GM18858 (cell line): ENCODE measurements around the gene DMWD.

ENCODE experiments used
- ATAC-seq: cut with Tn5 transposase; IDR thresholded peaks from one replicate; pipeline ENCODE4 v1.9.1; 2021; ENCODE audit not compliant: unreplicated experiment

Gene DMWD

DNA sequence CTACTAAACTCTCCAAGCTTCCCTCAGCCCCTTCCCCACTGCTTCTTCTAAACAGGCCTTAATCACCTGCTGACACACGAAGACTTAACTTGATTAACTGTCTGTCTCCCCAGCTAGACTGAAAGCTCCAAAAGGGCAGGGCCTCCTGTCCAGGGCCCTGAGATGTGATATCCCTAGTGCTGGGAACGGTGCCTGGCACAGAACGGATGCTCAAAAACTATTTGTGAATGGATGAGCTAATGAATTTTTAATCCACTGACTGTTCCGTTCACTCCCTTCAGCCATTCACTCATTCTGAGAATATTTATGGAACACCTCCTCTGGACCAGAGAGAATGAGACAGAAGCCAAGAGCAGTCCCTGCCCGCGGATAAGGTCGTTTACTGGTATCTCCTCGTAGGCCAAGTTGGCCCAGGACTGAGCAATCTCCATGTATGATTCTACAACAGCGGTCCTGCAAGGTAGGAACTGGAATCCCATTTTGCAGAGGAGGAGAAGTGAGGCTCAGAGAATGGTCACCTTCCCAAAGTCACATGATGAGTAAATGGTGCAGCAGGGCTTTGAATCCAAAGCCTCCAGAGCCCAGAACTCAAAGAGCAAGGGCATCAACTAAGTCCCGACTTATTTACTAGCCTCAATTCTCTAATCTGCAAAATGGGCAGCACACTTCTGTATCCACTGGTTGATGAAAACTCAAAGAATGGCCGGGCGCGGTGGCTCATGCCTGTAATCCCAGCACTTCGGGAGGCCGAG is 3.4 kb downstream of the DMWD start:
- no peak for ATAC-seq

DNA sequence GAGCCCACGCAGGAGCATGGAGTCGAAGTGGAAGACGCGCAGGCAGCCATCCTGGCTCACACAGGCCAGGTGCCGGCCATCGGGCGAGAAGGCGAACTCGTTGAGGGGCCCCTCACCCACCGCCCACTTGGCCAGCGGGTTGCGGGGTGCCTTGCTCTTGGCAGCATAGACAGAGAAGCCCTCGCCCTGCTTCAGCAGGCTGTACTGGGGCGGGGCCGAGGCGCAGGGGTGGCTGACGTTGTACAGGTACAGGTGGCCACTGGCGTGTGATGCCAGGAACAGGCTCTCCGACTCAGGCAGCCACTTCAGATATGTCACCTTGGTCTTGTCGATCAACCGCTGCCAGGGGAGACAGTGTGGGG is 6.1 kb downstream of the DMWD start:
- ATAC-seq, result no peak

DNA sequence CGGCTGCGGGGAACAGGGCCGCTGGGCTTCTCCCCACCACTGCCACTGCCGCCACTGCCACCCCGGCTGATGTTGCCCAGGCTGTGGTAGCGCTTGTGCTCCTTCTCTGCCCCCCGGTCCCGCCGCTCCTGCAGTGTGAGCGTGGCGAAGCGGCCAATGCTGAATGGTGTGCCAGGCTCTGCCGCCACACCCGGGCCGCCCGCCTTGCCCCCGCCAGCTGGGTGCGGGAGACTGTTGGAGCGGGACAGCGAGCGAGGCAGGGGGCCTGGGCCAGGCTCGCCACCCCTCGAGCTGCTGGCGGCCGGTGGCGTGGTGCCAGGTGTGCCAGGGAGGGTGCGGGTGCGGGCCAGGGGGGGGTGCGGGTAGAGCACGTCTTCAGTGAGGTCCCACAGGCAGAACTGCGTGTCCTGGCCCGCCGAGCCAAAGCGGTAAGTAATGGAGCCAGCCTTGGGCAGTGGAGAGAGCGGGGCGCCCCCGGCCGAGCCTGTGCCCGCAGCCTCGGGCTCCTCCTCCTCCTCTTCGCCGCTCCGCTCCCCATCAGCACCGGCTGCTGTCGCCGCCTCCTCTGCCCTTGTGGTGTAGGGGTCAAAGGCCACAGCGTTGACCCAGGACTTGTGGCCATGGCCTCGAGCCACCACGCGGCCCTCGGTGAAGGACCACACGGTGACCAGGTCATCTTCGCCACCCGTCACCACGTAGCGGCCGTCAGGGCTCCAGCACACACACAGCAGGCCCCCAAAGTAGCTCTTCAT is 6.7 kb downstream of the DMWD start:
- no peak for ATAC-seq

DNA sequence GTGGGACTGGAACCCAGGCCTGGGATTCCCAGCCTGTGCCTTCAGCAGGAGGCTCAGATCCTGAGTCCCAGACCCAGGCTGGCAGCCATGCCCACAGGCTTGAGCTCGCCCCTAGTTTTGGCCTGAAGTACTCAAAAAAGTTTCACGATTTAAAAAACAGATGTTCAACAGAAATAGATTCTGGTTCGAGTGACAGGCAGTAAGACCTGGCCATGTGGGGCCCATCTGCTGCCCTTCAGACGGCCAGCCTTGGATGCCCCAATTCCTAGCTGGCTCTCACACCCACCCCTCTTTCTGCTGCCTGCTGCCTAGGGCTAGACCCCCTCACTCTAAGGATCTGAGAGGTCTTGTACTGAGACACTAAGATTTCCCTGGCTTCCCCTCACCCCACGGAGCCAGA is 7.5 kb downstream of the DMWD start:
- no peak for ATAC-seq

DNA sequence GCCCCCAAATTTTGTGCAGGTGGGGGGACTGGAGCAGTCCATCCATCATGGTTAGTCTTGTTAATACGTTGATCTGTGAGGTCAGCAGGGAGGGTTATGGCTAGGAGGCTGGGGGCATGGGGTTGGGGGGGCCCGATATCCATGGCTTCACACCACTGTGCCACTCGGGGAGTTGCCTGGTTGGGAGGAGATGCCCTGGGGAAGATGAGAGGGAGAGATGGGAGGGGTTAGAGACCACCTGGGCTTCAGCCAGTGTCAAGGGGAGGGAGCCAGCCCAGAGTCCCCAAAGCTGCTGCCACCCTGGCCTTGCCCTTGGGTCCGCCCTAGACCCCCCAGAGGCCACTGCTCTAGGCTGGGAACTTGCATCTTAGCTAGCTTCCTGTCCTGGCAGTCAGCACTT is 8.5 kb downstream of the DMWD start:
- no peak for ATAC-seq

DNA sequence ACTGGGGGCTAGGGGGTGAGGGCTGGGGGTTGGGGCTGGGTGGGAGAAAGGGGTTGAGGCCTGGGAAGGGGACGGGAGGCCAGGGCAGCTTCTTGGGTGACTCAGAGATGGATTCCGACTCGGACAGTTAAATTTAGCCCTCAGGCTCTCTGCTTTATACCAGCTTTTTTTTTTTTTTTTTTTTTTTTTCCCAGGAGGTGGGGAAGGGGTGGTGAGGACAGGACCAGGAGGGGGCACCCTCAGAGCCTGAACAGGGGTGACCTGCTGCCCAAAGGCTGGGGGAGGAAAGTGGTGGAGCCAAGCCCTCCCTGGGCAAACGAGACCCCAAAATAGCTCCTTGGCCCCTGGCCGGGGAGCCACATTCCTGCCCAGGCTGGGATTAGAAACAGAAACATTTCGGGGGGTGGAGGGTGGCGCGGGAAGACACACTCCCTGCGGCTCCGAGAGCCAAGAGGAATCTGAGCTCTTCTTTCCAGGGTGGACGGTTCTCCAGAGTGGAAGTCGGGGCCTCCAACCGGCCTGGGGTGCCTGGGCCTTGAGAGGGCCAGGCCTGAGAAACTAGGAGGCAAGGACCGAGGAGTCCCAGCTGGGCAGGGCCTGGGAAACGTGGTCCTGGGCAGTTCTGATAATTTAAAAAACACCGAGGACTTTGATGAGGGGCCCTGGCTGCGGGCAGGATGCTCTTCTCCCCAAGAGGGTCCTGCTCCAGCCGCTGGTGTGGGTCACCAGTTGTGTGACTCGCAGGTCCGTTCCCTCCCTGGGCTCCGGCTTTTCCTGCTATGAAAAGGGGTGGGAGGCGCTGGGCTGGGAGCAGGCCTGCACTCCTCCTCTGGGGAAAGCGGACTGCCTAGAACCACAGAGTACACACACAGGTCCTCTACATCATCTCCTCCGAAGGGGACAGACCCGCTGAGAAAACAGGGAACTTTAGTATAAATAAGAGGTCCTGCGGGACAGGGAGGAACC is 9.5 kb downstream of the DMWD start:
- no peak for ATAC-seq

DNA sequence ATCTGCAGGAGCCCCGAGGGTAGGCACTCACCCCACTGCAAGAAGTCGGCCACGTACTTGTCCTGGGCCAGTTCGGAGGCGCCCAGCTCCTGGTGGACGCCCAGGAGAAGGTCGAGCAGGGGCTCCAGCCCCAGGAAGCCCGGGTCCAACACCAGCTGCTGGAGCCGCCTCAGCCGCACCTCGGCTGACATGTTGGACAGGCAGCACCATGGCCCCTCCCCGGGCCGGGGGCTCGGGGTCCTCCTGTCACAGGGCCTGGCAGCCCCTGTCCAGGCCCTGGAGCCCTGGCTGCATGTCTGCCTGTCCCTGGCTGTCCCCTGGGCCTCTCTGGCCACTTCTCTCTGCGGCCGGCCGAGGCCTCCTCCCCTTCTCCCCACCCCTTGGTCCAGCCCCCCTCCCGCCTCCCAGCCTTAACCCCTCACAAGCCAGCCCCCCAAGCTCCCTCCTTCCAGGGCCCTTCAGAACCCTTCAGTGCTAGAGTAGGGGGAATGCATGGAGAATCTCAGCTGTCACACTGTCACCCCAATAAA is 10.4 kb downstream of the DMWD start, which contains the start of gene DMPK:
DMPK (minus strand) TSS at position 329 of the 530 bp plus-strand sequence; CDS start at position 191, 138 bp downstream.
- ATAC-seq, result no peak

DNA sequence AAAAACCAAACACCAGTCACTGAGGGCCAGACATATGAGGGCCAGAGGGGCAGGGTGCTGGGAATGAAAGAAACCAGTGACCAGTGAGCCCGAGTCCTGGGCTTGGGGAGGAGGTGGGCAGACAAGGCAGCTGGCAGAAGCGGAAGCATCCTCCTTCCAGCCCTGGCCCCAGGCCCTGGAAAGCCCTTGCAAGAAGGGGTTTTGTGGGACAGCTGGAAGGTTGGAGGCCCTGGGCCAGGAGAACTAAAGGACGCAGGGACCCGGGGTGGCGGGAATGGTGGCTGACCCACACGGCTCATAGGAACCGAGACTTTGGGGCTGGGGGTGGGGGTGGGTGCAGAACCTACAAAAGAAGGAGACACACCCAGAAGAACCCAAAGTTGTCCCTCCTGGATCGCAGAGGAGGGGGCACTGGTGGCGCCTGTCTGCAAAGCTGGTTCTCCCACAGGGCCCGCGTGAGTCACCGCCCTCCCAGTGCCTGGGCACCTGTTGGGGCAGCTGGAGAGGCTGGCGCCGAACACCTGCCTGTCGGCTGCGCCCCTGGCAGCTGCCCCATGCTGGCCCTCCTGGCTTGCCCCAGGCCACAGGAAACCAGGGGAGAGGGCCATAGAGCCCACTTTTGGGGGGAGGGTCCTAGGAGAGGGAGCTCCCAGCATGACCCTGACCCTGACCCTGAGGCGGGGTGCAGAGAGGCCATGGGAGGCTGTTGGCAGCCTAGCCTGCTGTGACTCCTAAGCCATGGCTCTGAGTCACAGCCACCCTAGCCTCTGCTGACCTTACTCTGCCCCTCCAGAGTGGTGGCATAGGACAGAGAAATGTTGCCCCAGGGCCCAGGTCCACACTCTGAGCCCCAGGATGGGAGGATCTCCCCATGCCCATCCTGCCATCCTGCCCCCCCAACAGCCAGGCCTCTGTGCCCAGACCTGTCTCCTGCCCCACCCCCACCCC is 11.2 kb downstream of the DMWD start:
- no peak for ATAC-seq

DNA sequence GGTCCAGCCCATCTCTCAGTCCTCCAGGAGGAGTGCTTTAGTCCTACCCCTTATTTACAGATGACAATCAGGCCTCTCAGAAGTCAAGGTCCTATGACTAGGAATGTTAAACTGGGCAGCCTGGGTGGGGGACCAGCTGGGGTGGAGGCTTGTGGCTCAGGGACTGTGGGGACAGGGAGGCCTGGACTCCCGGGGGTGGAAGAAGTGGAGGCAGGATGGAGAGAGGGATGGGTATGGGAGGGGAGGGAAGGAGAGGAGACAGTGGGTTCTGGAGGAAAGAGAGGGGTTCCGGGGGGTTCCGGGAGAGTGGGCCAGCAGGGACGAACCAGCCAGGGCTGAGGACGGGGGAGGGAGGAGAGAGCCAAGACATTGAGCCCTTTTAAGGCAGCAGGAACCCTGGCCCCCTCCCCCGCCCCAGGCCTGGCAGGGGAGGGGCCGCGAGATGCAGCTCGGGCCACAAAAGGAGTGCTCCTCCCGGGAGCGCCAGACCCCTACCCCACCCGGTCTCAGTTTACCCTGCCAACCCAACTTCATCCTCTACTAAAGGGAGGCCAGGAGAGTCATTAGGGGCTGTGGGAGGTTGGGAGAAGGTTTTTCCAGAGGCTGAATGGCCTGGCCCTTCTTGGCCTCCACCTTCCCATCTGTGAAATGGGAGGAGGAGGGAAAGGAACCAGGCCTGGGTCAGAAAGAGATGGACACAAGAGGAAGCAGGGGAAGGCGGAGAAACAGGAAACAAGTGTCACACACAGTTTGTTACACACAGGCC is 12.0 kb downstream of the DMWD start:
- no peak for ATAC-seq

DNA sequence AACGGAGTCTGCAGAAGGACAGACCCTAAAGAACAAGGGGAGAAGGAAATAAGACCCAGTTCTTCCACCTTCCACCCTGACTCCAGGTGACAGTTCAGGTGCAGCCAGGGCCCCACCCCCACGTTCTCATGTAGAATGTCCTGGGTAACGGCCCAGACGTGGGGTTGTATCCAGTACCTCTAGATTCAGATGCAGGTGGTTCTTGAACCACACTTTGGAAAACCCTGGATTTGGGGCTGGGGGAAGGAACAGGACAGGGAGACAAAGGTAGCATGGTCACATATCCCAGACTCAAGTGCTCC is 12.5 kb downstream of the DMWD start:
- no peak for ATAC-seq

DNA sequence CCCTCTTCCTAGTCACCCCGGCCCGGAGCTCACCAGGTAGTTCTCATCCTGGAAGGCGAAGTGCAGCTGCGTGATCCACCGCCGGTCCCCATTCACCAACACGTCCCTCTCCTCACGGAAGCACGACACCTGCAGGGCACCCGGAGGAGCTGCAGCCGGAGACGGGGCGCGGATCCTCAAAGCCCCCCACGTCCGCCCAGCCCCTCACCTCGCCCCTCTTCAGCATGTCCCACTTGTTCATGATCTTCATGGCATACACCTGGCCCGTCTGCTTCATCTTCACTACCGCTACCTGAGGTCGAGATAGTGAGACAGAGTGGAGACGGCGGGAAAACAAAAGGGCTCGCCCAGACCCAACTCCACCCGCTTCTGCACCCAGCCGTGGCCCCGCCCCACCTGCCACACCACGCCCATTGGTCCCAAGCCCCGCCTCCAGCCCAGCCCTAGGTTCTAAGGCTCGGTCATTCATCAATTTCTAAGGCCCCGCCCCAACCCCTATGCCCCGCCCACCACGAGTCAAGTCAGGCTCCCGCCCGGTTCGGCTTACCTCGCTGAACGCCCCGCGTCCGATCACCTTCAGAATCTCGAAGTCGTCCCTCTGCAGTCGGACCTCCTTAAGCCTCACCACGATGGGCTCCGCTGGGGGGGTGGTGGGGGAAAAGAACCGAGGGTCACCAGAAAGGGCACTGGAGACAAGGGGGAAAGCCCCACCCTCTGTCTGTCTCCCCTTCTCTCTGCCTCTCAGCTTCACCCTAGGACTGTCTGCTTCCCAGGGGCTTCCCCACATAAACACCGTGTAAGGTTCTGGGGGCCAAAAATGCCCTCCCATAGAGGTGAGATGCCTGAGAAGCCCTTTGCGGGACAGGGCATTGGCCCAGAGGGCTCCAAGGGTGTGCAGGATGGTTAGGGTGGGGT is 13.2 kb downstream of the DMWD start:
- ATAC-seq, result no peak

DNA sequence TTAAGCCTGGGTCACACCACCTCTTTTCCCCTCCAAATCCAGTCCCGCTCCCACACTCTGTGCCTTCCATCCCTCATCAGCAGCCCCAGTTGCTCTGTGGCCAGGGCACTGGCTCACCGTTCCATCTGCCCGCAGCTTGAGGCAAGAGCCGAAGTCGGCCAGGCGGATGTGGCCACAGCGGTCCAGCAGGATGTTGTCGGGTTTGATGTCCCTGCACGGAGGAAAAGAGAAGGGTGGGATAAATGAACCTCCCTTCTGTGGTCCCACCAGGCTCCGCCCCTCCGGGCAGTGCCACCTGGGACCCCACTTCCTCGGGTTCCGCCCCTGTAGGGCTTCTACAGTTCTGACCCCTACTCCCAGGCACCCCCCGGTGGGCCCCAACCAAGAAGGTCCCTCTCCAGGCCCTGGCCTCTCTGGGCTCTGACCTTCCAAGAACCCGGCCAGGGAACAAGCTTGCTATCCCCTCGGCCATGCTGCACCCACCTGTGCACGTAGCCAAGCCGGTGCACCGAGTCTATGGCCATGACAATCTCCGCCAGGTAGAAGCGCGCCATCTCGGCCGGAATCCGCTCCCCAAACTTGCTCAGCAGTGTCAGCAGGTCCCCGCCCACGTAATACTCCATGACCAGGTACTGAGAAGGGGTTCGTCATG is 14.5 kb downstream of the DMWD start:
- no peak for ATAC-seq

DNA sequence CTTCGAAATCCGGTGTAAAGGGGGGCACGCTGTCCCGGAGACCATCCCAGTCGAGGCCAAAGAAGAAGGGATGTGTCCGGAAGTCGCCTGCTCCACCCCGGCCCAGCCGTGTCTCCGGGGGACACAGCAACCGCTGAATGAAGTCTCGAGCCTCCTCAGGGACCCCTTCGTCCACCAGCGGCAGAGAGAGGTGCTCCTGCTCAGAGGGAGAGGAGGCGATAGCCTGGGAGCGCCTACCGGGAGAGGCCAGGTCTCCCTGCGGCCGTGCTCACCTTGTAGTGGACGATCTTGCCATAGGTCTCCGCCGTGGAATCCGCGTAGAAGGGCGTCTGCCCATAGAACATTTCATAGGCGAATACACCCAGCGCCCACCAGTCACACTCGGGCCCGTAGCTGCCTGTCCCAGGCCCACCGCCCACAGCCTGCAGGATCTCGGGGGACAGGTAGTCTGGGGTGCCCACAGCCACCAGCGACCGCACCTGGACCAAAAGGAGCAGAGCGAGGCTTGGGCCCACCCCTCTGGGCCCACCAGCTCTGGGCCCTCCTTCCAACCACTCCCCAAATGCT is 15.2 kb downstream of the DMWD start:
- no peak for ATAC-seq

DNA sequence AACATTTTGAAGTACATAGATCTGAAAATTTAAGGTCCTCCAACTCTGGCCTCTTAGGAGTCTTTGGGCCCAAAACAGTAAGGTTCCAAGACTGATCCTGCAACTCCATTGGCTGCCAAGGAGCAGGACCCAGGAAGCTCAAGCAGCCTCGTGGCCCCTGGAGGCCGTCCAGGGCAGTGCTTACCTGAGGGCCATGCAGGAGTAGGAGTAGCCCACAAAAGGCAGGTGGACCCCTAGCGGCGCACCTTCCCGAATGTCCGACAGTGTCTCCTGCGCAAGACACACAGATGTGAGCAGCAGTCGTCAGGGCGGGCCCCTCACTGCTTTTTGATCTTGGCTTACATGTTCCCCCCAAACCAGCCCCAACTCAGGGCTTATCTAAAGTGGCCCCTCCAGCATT is 17.9 kb downstream of the DMWD start:
- no peak for ATAC-seq

DNA sequence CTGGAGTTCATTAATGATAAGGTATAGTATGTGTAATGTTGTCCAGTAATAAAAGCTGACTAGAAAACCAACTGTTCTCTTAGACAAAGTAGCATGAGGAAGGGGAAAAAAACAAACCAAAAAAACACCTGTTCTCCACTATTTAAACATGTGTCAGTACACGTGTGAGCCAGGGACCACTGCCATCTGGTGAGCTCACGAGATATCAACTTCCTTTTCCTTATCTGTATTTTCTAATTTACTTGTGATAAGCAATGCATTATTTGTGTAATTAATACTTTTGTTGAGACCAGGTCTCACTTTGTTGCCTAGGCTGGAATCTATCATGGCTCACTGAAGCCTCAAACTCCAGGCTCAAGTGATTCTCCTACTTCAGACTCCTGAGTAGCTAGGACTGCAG is 19.3 kb downstream of the DMWD start:
- no peak for ATAC-seq

DNA sequence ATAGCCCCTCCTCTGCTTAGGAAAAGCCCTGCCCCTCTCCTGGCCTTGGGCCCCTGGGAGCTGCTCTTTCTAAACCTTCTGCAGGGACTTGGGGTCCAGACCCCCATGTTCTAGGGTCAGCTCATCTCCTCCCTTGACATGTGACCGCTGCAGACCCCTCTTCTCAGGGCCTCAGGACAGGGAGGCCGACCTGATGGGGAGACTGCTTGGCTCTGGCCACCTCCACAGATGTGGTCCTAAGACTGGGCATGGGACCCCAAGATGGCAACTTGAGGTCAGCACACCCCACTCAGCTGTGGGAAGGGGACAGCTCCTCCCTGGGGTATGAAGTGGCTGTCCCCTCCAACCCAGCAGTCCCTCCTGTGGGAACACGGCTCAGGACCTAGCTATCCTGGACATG is 19.7 kb downstream of the DMWD start:
- ATAC-seq, result no peak

DNA sequence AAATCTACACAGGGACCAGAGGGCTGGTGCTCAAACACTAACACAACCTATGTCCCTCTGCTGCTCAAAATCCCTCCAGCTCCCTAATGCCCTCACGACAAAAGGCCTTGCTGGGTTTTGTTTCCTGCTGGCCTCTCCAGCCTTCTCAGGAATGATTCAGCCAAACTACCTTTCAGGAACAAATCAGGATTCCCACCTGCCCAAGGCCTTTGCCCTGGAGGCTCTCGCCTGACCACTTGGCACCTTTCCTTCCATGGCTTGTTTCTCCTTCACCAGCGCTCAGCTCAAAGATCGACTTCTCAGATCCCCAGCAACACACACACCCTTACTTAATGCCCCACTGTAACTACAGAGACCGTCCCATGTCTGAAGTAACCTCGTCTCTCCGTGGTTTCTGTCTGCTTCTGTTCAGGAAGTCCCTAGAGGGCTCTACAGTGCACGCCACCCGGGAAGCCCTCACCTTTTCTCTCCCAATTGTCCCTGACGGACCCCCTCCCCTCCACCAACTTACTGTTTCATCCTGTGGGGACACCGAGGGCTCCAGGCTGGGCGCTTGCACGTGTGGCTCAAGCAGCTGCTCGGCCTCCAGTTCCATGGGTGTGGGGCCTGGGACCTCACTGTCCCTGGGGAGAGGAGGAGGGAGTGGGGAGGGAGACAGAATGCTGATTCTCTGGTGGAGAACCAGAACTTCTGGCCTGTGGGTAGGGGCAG is 20.4 kb downstream of the DMWD start:
- no peak for ATAC-seq
